GM21786 (cell line): ENCODE measurements around the gene ZFAND4.
"Not testable (repeated sequence)": the region's sequence is repeated elsewhere in the genome, so short reads cannot be mapped to it uniquely, and the experiment has no call there.

ENCODE experiments used
- ATAC-seq: cut with Tn5 transposase; IDR thresholded peaks from one replicate; pipeline ENCODE4 v1.9.1; 2021; ENCODE audit not compliant: unreplicated experiment

Gene ZFAND4

GRCh38 chr10:45644527-45644926, 28.0 kb downstream of the ZFAND4 start:
- ATAC-seq = no peak

- ATAC-seq = no peak
These were observed 31.6 kb downstream of the ZFAND4 start for GRCh38 chr10:45640941-45641340.

GRCh38 chr10:45640049-45640448, 32.5 kb downstream of the ZFAND4 start:
- no peak for ATAC-seq

- no peak for ATAC-seq
These were observed 45.0 kb downstream of the ZFAND4 start for GRCh38 chr10:45627412-45628048.

GRCh38 chr10:45625879-45626278, 46.7 kb downstream of the ZFAND4 start:
- no peak for ATAC-seq

GRCh38 chr10:45624724-45625123, 47.8 kb downstream of the ZFAND4 start:
- ATAC-seq = no peak

GRCh38 chr10:45614869-45615268, 57.7 kb downstream of the ZFAND4 start:
- ATAC-seq = no peak

GRCh38 chr10:45612741-45613140, 59.8 kb downstream of the ZFAND4 start:
- no peak for ATAC-seq

- no peak for ATAC-seq
These were observed 64.5 kb downstream of the ZFAND4 start for GRCh38 chr10:45608052-45608451.

- no peak for ATAC-seq
These were observed 65.3 kb downstream of the ZFAND4 start for GRCh38 chr10:45607276-45607675.

- ATAC-seq = no peak
These were observed 69.7 kb downstream of the ZFAND4 start for GRCh38 chr10:45602836-45603235.

- ATAC-seq = no peak
These were observed 70.4 kb downstream of the ZFAND4 start for GRCh38 chr10:45602082-45602730.

GRCh38 chr10:45601254-45601930, 71.2 kb downstream of the ZFAND4 start:
- ATAC-seq = not testable (repeated sequence)

GRCh38 chr10:45600337-45601253, 72.0 kb downstream of the ZFAND4 start:
- not testable (repeated sequence) for ATAC-seq

GRCh38 chr10:45599646-45600045, 72.9 kb downstream of the ZFAND4 start:
- no peak for ATAC-seq

GRCh38 chr10:45599021-45599603, 73.5 kb downstream of the ZFAND4 start:
- ATAC-seq = no peak

GRCh38 chr10:45596526-45596925, 76.0 kb downstream of the ZFAND4 start:
- ATAC-seq = no peak

- peak; percentile 94 for ATAC-seq
These were observed 78.1 kb downstream of the ZFAND4 start for GRCh38 chr10:45594276-45595157.

- ATAC-seq = no peak
These were observed 78.7 kb downstream of the ZFAND4 start for GRCh38 chr10:45593938-45594275.

GRCh38 chr10:45592926-45593325, 79.6 kb downstream of the ZFAND4 start:
- ATAC-seq = no peak
